ENCODE data around the gene FUT6.

DNA sequence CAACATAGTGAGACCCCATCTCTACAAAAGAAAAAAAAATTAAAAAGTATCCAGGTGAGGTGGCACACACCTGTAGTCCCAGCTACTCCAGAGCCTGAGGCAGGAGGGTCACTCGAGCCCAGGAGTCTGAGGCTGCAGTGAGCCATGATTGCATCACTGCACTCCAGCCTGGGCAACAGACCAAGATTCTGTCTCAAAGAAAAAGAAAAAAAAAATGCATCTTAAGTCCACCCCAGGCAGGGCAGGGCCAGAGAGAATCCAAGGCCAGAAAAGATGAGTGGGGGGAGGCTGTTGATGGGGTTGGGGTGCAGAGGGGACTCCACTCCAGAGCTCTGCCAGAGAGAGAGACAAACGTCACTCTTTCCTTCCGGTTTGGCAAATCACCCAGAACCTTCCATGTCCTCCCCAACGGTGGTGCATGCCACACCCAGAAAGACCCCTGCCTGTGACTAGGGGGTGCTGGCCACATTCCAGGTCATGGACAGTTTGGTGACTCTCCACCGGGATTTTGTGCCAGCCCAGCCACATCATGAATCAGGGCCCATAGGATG, 11.3 kb upstream of the FUT6 start:
- TF ChIP-seq, protein P1, sequence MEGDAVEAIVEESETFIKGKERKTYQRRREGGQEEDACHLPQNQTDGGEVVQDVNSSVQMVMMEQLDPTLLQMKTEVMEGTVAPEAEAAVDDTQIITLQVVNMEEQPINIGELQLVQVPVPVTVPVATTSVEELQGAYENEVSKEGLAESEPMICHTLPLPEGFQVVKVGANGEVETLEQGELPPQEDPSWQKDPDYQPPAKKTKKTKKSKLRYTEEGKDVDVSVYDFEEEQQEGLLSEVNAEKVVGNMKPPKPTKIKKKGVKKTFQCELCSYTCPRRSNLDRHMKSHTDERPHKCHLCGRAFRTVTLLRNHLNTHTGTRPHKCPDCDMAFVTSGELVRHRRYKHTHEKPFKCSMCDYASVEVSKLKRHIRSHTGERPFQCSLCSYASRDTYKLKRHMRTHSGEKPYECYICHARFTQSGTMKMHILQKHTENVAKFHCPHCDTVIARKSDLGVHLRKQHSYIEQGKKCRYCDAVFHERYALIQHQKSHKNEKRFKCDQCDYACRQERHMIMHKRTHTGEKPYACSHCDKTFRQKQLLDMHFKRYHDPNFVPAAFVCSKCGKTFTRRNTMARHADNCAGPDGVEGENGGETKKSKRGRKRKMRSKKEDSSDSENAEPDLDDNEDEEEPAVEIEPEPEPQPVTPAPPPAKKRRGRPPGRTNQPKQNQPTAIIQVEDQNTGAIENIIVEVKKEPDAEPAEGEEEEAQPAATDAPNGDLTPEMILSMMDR (IDR thresholded peaks at IDR 0.05) = no peak
- no peak for TF ChIP-seq POLR2A (IDR thresholded peaks at IDR 0.05)
